Natural killer cell (primary cell): ENCODE results near the gene CYP2C19. TPM values are rescaled to one million over a fixed set of nuclear protein-coding genes. Genes with fewer than 3 reads are reported as not detected.

Experiments used
- ATAC-seq, 3 donors: fragments of 150-1000 bp in 2 of 3; fragments of 200-7000 bp in 1 of 3; cut with Tn5 transposase; 1 replicate in 1 of 3; 2 replicates in 2 of 3; pipeline ENCODE4 v1.10.0; 2021; ENCODE audit warnings: mild to moderate bottlenecking in 2 of 3, moderate library complexity in 2 of 3
- DNase-seq, 2 donors: peaks; one replicate each; pipeline versions ENCODE4 v3.0.0 to v3.0.0-alpha.2; 2013 to 2021; ENCODE audit warnings: mixed read lengths in 1 of 2
- H3K27ac ChIP-seq: one replicate; pipeline ENCODE4 v1.5.1; 2013; ENCODE audit warnings: mild to moderate bottlenecking, low read length
- H3K27me3 ChIP-seq: one replicate; pipeline ENCODE4 v1.6.1; 2013; ENCODE audit warnings: low read length; ENCODE audit not compliant: control insufficient read depth, insufficient read depth
- H3K36me3 ChIP-seq: one replicate; pipeline ENCODE4 v1.6.1; 2013; ENCODE audit warnings: low read length; ENCODE audit not compliant: control insufficient read depth, insufficient read depth
- H3K4me1 ChIP-seq: one replicate; pipeline ENCODE4 v1.6.1; 2013; ENCODE audit warnings: low read length; ENCODE audit not compliant: control insufficient read depth, insufficient read depth
- H3K4me3 ChIP-seq: one replicate; pipeline ENCODE4 v1.5.1; 2013; ENCODE audit warnings: low read length
- H3K9me3 ChIP-seq: one replicate; pipeline ENCODE4 v1.6.1; 2013; ENCODE audit warnings: low read length; ENCODE audit not compliant: control insufficient read depth, insufficient read depth
- H3K27ac Mint-ChIP-seq, 2 donors: one replicate each; pipeline ENCODE4 v1.8.0; 2022; ENCODE audit warnings: mild to moderate bottlenecking in 2 of 2, mixed read lengths in 2 of 2, moderate library complexity in 1 of 2
- H3K27me3 Mint-ChIP-seq, 2 donors: one replicate each; pipeline ENCODE4 v1.8.0; 2022; ENCODE audit warnings: low read depth in 2 of 2, mixed read lengths in 2 of 2
- H3K36me3 Mint-ChIP-seq: one replicate; pipeline ENCODE4 v1.8.0; 2022; ENCODE audit warnings: mixed read lengths
- H3K4me1 Mint-ChIP-seq, 2 donors: one replicate each; pipeline ENCODE4 v1.8.0; 2022; ENCODE audit warnings: mixed read lengths in 2 of 2
- H3K4me3 Mint-ChIP-seq: one replicate; pipeline ENCODE4 v1.8.0; 2022; ENCODE audit warnings: mild to moderate bottlenecking, moderate library complexity, mixed read lengths
- H3K9me3 Mint-ChIP-seq, 2 donors: one replicate each; pipeline ENCODE4 v1.8.0; 2022; ENCODE audit warnings: mixed read lengths in 2 of 2
- WGBS: methylation state at CpG from one replicate; pipeline ENCODE4 v1.1.7; 2013; ENCODE audit warnings: missing lambda C conversion rate; ENCODE audit not compliant: insufficient coverage; 5-methylcytosine and 5-hydroxymethylcytosine counted together
- intact Hi-C: fragments of 100-400 bp; cut with micrococcal nuclease; formaldehyde crosslinking; loops from one replicate; pipeline ENCODE4 v1.14.2; 2022
- total RNA-seq, 4 donors: library from RNA; stranded (reverse); fragments of 120-200 nt in 1 of 4; gene quantifications; one replicate each; pipeline versions ENCODE4 v1.2.3 to v1.2.4, GENCODE V29; 2013 to 2022
- TF ChIP-seq, protein P1 (sequence below): fragments of 200-600 bp; IDR thresholded peaks from one replicate; pipeline ENCODE4 v1.8.0; 2022; ENCODE audit warnings: antibody characterized with exemption

The CYP2C19 gene
- total RNA-seq, 3 donors from 2014 or later (not counting 1 experiment from before 2014, with no cell fraction given) = not detected

GRCh38 chr10:94859086-94859485, 96.6 kb downstream of the CYP2C19 start:
- H3K36me3 ChIP-seq = no peaks in the 10 kb centered on the region

GRCh38 chr10:94878649-94879048, 116.2 kb downstream of the CYP2C19 start:
- H3K4me3 Mint-ChIP-seq = no peak overlapping the region
- no peak for DNase-seq
- no peaks in the 10 kb centered on the region for H3K4me1 Mint-ChIP-seq
- no peaks in the 10 kb centered on the region for H3K27me3 ChIP-seq
- H3K27ac ChIP-seq = no peak overlapping the region
- H3K9me3 ChIP-seq = peaks cover 8% of the 10 kb centered on the region
- no peaks in the 10 kb centered on the region for H3K36me3 Mint-ChIP-seq
- no peak overlapping the region for H3K4me3 ChIP-seq
- intact Hi-C loops = no loop called here
- H3K9me3 Mint-ChIP-seq = peaks cover 14 to 21% of the 10 kb centered on the region in 2 donors
- WGBS = 88% methylated on average over 1 of the region's 1 CpG
- H3K27ac Mint-ChIP-seq = no peak overlapping the region
- H3K4me1 ChIP-seq = no peaks in the 10 kb centered on the region
- TF ChIP-seq, protein P1, sequence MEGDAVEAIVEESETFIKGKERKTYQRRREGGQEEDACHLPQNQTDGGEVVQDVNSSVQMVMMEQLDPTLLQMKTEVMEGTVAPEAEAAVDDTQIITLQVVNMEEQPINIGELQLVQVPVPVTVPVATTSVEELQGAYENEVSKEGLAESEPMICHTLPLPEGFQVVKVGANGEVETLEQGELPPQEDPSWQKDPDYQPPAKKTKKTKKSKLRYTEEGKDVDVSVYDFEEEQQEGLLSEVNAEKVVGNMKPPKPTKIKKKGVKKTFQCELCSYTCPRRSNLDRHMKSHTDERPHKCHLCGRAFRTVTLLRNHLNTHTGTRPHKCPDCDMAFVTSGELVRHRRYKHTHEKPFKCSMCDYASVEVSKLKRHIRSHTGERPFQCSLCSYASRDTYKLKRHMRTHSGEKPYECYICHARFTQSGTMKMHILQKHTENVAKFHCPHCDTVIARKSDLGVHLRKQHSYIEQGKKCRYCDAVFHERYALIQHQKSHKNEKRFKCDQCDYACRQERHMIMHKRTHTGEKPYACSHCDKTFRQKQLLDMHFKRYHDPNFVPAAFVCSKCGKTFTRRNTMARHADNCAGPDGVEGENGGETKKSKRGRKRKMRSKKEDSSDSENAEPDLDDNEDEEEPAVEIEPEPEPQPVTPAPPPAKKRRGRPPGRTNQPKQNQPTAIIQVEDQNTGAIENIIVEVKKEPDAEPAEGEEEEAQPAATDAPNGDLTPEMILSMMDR = no peak
- no peaks in the 10 kb centered on the region for H3K27me3 Mint-ChIP-seq
- no peak for ATAC-seq
- H3K36me3 ChIP-seq = no peaks in the 10 kb centered on the region

More at GRCh38 chr10:94859086-94859485, 96.6 kb downstream of the CYP2C19 start:
- no peaks in the 10 kb centered on the region for H3K4me1 ChIP-seq
- H3K27me3 ChIP-seq = no peaks in the 10 kb centered on the region
- WGBS = 75% methylated on average over 3 of the region's 3 CpGs
- no peak overlapping the region for H3K4me3 ChIP-seq
- DNase-seq = no peak
- Mint-ChIP-seq H3K36me3 (no peaks in the 10 kb centered on the region), H3K27ac (no peak overlapping the region), H3K9me3 (peaks cover 5 to 15% of the 10 kb centered on the region in 2 donors), H3K4me1 (no peaks in the 10 kb centered on the region), H3K4me3 (no peak overlapping the region), H3K27me3 (no peaks in the 10 kb centered on the region)
- TF ChIP-seq, protein P1 = no peak
- no peak overlapping the region for H3K27ac ChIP-seq
- no peak for ATAC-seq
- intact Hi-C loops = no loop called here
- H3K9me3 ChIP-seq = peaks cover 3% of the 10 kb centered on the region

DNA sequence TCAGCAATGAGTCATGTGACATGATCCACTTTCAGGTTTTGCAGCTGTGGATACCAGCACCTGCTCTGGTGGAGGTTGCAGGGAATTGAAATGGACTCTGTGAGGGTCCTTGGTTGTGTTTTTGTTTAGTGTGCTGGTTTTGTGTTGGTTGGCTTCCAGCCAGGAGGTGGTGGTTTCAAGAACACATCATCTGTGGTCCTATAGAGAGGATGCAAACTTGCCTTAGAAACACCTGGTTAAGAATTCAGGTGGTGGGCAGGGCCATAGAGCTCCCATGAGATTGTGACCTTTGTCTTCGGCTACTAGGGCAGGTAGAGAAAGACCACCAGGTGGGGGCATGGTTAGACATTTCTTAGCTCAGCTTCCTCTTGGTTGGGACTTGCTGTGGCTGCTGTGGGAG, 116.7 kb downstream of the CYP2C19 start:
- Mint-ChIP-seq H3K4me3 (no peak overlapping the region), H3K27me3 (no peaks in the 10 kb centered on the region), H3K27ac (no peak overlapping the region), H3K36me3 (no peaks in the 10 kb centered on the region), H3K4me1 (no peaks in the 10 kb centered on the region), H3K9me3 (peaks cover 14 to 21% of the 10 kb centered on the region in 2 donors)
- WGBS = 90% methylated on average over 1 of the region's 1 CpG
- ATAC-seq (no peak), DNase-seq (no peak)
- Histone ChIP-seq H3K27ac (no peak overlapping the region), H3K36me3 (no peaks in the 10 kb centered on the region), H3K4me1 (no peaks in the 10 kb centered on the region), H3K9me3 (peaks cover 8% of the 10 kb centered on the region), H3K27me3 (no peaks in the 10 kb centered on the region), H3K4me3 (no peak overlapping the region)
- TF ChIP-seq, protein P1 = no peak
- intact Hi-C loops = no loop called here

DNA sequence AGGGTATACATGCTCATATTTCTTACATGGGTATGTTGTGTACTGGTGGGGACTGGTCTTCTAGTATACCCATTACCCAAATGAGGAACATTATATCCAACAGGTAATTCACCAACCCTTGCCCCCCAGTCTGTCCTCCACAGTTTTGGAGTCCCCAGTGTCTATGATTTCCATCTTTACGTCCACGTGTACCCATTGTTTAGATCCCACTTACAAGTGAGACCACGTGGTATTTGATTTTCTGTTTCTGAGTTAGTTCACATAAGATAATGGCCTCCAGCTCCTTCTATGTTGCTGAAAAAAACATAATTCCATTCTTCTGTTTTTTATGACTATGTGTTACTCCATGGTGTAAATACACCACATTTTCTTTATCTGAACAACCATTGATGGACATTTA, 126.6 kb downstream of the CYP2C19 start:
- DNase-seq (no peak), ATAC-seq (no peak)
- peaks cover 2 to 6% of the 10 kb centered on the region in 2 donors for H3K9me3 Mint-ChIP-seq
- no peaks in the 10 kb centered on the region for H3K4me1 Mint-ChIP-seq
- H3K4me3 ChIP-seq = no peak overlapping the region
- TF ChIP-seq, protein P1 = no peak
- H3K36me3 ChIP-seq = no peaks in the 10 kb centered on the region
- no peaks in the 10 kb centered on the region for H3K9me3 ChIP-seq
- no peaks in the 10 kb centered on the region for H3K27me3 ChIP-seq
- no peak overlapping the region for H3K27ac ChIP-seq
- no peaks in the 10 kb centered on the region for H3K4me1 ChIP-seq
- intact Hi-C loops = no loop called here
- 77% methylated on average over 3 of the region's 3 CpGs for WGBS
- no peak overlapping the region for H3K27ac Mint-ChIP-seq
- H3K36me3 Mint-ChIP-seq = no peaks in the 10 kb centered on the region
- H3K4me3 Mint-ChIP-seq = no peak overlapping the region
- no peaks in the 10 kb centered on the region for H3K27me3 Mint-ChIP-seq
